Epidermal melanocyte (primary cell): ENCODE results near the gene KCNS3.

Experiments used
- DNase-seq: peaks from one replicate; pipeline ENCODE4 v3.0.0; 2011; ENCODE audit warnings: low spot score; ENCODE audit not compliant: insufficient read length

KCNS3 gene

DNA sequence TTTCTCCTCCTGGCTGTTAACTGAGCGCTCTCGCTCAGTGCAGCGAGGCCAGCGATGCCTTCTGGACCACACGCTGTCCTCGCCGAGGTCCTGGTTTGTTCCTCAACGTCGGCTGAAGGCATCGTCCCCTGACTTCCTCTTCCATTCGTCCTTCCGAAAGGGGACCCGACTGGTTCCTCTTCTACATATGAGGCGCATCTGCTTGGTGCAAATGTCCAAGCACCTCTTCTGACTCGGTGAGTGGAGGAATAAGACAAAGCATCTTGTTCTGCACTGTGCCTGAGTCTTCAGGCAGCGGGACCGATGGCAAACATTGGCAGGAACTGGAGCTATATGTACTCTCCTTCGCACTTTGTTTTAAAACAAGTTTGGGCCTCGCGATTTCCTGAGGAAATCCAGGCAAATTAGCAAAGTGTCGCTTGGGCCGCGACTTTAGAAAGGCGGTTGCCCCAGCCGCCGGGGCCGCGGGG lies 621 bp upstream of the KCNS3 start:
- no peak for DNase-seq

DNA sequence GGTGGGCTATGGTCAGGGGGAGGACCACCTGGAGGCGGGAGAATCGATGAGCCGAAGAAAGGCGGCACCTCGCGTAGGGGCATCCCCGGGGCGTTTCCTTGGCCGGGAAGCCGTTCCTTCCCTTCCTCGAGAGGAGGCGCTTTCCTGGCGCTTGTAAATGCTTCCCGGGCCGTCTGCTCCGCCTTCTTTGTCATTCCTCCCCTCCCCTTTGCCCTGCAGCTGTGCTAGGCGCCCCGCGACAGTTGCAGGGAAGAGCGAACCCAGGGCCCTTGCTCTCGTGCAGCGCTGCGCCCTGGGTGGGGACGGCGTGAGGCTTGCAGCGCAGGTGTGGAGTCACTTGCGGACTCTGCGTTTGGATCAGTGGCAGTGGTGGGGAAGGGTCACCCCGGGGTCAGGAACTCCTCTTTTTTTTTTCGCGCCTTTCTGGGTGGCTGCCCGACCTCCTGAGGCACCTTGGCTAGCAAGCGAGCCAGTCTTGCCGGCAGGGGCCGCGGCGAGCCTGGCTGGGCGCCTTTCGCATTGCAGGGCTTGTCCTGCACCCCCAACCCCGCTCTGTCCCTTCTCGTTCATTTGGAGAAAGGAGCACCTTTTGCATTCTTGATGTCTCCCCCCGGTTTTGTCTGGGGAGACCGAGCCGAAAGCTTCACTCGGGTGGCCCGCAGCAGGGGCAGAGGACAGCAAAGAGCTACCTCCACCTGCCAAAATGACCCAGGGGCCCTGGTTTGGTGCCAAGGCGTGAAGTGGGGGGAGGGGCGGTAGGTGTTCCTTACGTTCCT lies 858 bp downstream of the KCNS3 start:
- DNase-seq: peak; percentile 83

DNA sequence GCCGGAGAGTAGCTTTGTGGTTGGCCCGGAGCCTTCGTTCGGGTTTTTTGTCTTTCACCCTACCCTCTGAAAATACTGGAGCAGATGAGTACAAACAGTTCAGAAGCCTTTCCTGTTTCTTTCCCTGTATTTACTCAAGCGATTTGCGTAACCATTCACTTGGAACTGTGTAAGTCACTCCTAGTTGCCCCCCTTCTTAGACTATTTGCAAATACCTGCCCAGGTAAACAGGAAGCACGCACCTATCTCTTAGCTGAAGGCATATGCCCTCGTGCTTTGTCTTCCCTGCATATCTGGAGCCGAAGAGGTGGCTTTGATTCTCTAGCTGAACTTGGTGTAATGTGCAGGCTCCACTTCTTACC lies 1.4 kb downstream of the KCNS3 start:
- no peak for DNase-seq

DNA sequence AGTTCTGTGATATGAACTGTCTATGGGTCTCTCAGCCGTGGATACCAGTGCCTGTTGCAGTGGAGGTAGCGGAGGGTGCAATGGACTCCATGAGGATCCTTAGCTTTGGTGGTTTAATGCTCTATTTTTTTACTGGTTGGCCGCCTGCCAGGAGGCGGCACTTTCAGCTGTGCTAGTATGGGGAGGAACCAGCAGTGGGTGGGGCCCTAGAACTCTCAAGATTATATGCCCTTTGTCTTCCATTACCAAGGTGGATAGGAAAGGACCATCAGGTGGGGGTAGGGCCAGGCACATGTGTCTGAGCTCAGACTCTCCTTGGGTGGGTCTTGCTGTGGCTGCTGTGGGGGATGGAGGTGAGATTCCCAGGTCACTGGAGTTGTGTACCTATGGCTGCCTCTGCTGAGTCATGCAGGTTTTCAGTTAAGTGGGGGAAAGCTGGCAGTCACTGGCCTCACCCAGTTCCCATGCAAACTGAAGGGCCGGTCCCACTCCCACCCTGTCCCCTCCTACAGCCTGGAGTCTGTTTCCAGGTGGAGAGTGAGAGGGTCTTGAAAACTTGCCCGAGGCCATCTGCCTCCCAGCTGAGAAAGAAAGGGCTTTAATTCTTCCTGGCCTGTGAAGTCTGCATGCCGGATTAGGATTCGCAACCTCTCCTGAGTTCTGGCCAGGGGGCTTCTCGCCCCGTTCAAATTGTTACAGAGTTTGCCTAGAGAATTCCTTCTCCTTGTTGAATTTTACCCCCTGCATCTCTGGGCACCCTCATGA lies 14.5 kb downstream of the KCNS3 start:
- DNase-seq: no peak

DNA sequence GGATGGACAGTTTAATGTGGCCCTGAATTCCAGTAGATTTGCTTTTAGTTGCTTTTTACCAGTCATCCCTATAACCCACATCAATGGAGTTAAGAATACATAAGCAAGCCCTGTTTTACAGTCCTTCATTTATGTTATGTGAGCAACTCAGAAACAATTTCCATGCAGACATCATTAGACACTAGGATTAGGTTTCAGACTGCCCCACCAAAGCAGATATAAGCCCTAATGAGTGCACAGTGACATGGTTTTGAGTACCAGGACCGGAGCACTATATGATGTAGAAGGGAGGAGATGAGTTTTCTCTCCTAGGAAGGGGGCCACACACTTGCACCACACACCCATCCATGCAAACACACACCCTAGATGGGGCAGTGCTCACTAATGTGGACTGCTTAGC lies 15.5 kb downstream of the KCNS3 start:
- no peak for DNase-seq

DNA sequence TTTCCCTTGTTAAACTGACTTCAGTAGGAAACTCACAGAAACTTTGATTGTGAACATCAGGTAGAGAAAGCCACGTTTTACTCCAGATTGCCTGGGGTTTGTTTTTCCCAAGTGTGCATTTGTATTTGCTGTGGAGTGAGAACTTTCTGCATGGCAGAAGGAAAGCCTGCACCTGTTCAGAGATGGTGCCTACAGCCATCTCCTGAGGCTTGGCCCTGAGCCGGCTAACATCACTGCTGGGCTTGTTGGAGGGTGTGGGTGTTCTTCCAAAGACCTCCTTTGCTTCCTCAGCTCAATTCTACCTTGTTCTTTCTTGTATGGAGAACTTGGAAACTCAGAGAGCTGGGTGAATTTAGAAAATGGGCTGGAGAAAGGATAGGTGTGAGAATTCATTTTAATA lies 16.1 kb downstream of the KCNS3 start:
- DNase-seq: no peak

DNA sequence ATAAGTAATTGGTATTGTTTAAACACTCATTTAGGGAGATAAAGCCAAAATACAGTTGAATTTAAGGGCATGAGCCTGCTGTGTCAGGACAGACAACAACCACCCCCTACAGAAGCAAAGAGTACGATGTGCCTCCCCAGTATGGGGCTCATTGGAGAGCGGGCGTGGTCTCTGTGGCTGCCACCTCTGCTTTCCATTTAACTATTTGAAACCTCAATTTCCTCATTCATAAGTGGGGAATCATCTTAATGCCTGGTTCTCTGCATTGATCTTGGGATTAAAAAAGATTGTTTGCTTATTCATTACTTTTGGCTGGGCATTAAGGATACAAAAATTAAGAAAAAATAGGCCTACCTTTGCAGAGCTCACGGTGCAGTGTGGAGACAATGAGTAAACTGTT lies 21.4 kb downstream of the KCNS3 start:
- no peak for DNase-seq

DNA sequence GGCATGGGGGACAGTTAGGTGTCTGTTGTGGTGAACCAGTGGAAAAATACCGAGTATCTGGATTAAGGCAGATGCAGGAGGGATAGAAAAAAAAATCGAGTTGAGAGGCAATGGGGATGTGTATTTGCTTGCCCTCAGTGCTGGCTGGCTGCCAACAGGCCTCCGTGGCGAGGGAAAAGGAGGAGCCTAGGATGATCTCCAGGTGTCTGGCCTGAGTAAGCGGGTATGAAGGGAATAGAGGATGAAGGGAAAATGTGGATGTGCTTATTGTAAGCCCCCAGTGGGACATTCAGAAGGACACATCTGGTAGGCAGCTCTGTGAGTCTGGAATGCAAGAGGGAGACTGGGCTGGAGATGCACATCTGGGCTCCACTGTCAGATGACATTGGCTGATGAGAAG lies 22.8 kb downstream of the KCNS3 start:
- DNase-seq: no peak

DNA sequence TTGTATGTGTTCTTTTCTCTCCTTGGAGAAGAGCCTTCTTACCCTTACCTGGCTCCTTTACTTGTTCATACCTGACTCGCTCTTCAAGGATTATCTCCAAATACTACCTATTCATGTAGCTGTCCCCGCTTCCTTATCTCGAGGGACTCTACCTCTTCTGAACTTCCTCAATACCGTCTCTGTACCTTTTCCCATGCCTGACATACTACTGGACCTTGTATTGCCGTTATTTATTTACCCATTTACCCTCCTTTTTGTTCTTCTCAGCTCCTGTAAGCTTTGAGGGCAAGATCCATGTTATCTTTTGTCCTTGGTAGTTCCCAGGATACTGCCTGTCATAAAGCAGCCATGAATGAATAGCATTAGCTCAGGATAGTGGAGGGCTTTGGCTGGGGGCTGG lies 32.5 kb downstream of the KCNS3 start:
- no peak for DNase-seq

DNA sequence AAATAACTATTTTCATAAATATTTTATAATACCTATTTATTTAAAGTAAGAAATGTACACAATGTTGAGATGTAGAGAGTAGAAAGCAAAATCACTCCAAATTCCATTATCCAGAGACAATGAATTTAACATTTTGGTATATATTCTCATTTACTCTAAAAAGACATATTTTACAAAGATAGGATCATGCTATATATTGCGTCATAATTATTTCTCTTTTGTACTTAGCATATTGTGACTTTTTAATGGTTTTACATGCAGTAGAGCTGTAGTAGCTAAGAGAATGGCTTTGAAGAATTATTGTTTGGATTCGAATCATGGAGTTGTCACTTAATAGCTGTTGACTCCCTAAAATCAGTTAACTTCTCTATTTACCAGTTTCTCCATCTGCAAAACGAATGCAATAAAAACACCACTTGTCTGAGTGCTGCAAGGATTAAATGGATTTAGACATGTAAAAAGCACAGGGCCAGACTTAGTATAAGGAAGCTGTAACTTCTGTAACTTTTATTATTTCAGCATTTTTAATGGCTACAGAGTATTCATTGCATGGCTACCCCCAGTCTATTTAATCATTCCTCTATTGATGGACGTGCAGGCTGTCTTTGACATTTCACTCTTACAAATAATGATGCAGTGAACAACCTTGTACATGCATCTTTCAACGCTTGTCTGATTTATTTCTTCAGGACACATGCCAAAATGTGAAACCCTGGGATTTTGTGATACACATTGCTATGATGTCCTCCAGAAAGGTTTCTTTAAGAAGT lies 33.2 kb downstream of the KCNS3 start:
- no peak for DNase-seq

DNA sequence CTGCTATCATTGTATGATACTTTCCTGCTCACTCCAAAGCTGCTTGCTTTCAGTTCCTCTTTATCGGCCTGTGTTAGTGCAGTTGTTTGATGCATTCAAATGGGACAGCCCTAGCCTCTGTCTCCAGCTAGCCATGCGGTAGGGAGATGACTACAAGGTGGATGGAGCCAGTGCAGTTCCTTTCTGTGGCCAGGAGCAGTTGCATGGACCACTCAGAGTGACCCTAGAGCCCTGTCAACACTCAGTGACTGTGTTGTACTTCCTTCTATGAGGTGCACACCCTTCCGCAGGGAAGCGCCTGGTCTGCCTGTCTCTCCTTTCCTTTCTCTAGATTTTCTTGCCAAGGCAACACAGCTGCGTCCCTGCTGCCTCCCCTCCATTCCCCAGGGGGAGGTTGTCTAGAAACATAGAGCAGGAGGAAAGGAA lies 33.8 kb downstream of the KCNS3 start:
- no peak for DNase-seq

DNA sequence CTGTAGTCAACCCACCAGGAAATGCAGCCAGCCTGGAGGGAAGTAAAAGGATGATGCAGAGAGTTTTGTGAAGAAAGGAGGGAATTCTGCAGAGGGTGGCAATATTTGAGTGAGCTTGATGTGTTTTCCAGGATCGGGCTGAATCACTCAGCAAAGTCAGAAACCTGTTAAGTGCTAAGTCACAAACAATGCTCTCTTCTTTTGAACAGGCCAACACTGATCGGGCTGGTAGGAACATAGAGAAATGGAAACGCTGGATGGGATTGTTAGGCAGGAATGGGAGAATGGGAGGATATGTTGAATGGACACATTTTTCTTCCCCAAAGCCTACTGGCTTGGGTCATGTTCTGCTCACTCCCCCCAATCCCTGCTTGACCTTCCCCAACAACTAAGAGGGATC lies 36.6 kb downstream of the KCNS3 start:
- DNase-seq: peak; percentile 33

DNA sequence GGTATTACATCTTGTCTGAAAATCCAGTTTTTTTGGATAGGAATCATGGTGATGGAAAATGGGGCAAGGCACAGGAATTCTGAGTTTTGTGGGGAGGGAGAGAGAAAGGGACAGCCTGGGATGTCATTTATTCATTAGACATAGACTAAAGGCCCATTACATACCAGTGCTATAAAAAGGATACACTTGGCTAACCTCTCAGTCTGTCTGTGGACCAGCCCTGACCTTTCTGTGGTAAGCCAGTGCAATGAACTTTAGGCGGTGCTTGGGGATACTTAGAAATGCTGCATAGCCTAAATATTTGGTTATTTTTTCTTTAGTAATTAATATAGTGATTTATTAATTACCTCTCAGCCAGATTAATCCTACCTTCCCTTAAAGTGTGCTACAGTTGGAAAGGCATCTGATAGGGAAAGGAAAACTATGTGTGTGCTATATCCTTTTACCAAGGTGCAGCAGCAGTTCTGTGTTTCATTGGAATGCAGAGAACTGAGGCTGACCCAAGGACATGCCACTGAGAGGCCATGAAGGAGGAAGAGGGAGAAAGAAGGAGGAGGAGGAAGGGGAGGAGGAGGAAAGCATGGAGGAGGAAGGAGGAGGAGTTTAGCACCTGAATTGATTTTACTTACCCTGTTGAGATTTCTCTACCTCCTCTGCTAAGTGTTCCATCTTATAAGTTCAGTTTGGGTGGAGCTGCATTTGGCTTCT lies 37.5 kb downstream of the KCNS3 start:
- DNase-seq: no peak

DNA sequence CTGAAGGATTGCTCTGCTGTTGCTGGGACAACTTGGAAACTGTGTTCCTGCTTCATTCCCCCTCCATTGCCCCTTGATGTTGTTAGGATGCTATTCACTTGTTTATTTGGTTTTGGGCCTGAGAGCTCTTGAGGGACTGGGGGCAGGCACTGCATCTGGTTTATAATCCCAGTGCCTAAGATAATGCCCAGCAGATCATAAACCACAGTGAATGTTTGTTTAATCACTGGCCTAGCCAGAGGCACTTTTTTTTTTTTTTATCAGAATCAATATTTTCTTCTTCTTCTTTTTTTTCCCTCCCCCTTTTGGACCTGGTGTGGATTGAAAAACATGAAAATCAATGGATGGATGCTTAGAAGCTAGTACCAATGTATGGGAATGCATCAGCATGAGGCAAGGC lies 38.1 kb downstream of the KCNS3 start:
- no peak for DNase-seq

DNA sequence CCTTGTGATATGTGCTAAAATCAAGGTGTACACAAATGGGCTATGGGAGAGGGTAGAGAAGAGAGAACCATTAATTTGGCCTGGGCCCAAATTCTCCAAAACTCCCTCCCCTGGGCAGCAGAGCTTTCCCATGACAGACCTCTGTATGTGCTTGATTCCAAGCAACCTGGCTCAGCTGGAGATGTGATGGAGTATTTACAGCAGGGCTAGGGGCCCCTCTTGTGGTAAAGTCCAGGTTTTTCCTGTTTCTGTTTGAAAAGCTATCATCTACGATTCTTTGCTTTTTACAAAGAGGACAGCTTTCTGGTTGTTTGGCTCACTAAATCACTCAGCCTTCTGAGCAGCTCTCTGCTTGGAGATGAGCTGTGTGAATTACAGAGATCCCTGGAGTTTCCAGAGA lies 40.3 kb downstream of the KCNS3 start:
- DNase-seq: no peak

DNA sequence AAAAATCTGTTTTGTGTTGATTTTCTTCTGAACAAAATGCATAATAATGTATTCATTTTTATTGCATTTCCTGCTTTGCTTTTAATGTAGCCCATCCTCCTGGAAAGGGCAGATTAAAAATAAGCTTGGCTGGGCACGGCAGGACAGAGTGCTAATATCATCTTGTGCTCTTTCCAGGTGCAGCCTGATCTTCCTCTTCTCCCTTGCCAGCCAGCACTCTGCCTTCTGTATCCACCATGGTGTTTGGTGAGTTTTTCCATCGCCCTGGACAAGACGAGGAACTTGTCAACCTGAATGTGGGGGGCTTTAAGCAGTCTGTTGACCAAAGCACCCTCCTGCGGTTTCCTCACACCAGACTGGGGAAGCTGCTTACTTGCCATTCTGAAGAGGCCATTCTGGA lies 52.3 kb downstream of the KCNS3 start:
- DNase-seq: no peak

DNA sequence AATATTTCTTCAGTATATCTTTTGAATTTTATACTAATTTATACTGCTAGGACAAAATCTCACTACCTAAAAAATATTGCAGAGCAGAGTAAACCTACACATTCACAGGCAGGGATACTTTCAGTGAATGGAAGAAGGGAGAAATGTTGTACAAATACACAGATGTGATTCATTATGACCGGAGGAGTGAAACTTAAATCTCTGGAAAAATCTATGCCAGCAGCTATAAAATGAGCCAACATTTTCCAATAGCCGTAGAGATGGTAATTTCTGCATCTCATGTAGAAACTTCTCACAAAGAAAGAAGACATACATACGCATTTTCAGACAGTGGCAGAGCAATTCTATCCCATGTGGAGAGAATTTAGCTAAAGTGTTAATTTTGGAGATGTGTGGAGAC lies 54.8 kb downstream of the KCNS3 start:
- no peak for DNase-seq

DNA sequence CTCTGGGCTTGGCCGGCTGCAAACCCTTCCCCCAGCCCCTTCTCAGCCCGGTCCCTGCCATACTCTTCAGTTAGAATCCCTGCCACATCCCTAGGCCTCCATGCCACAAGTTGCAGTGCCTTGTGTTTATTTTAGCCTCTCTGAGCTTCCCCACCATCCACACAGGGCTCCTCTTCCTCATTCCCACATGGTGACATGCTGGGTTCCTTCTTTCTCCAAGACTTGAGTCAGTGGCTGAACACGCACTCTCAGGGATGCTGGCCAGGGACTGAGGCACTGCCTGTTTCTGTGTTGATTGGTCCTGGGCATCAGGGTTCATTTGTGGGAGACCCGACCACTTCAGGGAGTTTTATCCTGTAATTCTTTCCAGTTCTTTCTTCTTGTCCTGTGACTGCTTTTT lies 56.3 kb downstream of the KCNS3 start:
- DNase-seq: no peak

DNA sequence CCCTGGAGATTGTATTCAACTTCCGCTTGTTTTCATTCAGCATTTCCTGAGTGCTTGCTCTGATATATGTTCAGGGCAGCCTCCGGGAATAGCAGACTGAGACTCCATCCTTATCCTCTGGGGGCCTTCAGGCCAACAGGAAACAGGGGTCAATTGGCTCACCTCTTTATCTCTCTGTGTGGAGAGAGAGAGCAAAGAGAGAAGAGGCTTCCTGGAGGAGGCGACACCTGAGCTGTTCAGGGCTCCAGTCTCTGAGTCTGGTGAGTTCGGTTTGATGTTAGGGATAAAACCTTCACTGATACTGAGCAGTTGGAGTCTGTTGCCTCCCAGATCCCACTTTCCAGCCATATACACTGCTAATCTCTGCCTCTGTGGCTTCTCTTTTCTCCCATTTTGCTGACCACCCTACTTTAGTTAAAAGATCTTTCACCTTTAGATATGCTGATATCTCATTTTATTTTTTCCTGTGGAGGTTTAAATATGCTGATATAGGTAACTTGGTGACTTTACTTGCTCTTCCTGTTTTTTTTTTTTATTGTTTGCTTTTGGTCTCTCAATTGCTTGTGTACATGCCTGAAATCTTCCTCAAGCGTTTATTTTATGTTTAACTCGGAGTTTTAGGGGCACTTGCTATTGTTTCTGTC lies 56.9 kb downstream of the KCNS3 start:
- DNase-seq: no peak

DNA sequence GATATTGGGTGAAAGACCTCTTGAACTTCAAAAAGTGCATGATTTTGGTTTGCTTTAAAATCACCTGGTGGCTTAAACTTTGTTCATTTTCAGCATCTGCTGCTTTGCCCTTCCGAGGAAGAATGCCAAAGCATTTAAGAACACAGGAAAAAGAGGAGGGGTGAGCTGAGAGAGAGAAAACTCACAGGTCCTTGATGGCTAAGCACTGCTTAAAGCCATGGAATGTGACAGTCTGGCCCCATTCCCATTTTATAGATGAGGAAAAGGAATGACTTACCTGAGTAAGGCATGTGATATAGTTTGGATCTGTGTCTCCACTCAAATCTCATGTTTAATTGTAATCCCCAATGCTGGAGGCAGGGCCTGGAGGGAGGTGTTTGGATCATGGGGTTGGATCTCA lies 58.1 kb downstream of the KCNS3 start:
- DNase-seq: no peak

DNA sequence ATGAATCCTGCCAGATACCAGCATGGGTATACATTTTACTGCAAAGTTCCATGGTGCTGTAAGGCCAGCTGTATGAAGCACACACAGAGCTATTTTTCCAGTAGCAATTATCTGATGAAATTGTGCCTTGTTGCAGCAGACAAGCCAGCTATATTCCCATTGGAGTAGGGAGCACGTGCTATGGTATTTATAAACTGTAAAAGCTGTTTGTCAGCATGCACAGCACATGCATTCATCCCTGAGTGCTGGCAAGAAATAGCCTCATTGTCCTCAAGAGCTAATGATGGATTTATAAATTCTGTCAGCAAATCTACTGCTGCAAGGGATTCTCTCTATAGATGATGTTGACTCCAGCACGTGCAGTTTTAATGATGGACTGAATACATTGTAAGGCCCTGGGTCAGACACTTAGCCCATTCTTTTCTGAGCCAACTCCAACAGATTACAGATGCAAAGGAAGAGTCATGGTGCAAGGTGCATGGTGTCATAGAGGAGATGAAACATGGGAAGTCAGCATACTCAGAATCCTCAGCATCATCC lies 61.7 kb downstream of the KCNS3 start:
- DNase-seq: peak; percentile 72
